ENCODE measurements around the gene CRYAA.
"Not testable (repeated sequence)": the region's sequence is repeated elsewhere in the genome, so short reads cannot be mapped to it uniquely, and the experiment has no call there.

CRYAA gene, protein sequence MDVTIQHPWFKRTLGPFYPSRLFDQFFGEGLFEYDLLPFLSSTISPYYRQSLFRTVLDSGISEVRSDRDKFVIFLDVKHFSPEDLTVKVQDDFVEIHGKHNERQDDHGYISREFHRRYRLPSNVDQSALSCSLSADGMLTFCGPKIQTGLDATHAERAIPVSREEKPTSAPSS

DNA sequence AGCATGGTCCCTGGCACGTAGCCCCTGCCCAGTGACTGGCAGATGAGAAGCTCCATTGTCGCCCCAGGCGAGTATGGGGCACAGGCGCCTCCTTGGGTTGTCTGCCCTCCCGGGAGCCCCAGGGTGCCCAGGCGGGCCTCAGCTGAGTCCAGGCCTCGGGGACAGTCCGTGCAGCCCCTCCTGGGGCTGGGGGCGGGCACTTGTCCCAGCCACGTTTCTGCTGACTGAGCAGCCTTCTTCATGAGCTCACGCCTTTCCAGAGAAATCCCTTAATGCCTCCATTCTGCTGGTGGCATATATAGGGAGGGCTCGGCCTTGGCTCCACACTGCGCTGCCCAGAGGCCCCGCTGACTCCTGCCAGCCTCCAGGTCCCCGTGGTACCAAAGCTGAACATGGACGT is at the start of gene CRYAA:
Gene CRYAA (plus strand): TSS at position 301 of the 400 bp plus-strand sequence. CDS start 92 bp downstream, at position 393.
- DNase-seq (ENCODE audit: low spot score in 2 of 2); H3K4me3 ChIP-seq; H3K27me3 ChIP-seq (ENCODE audit: low read depth); H3K36me3 ChIP-seq (replicated peaks); H3K9me3 ChIP-seq; H3K4me1 ChIP-seq; in situ Hi-C loops (cut with MboI; ENCODE audit: low sequenced_read_pairs): not testable (repeated sequence)

DNA sequence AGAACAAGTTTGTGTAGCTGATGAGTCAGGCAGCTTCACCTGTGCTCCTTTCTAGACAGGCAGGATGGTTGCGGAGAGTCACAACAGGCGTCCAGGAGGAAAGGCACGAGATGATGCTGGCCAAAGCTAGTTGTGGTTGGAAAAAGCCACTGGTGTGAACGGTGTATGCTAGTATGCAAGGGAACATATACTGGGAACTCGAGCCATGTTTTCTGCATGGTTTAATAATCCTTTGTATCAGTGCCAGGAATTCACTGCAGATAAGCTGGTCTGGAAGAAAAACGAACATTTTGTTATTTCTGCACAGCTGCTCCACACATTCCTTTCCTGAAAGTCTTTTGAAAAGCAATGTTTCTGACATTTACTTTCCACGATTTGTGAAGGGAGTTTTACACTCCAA is 38.7 kb upstream of the CRYAA start:
- H3K4me1 ChIP-seq; H3K9me3 ChIP-seq; in situ Hi-C loops (cut with MboI; ENCODE audit: low sequenced_read_pairs); DNase-seq (ENCODE audit: low spot score in 2 of 2); H3K27me3 ChIP-seq (ENCODE audit: low read depth); H3K36me3 ChIP-seq (replicated peaks); H3K4me3 ChIP-seq: not testable (repeated sequence)

DNA sequence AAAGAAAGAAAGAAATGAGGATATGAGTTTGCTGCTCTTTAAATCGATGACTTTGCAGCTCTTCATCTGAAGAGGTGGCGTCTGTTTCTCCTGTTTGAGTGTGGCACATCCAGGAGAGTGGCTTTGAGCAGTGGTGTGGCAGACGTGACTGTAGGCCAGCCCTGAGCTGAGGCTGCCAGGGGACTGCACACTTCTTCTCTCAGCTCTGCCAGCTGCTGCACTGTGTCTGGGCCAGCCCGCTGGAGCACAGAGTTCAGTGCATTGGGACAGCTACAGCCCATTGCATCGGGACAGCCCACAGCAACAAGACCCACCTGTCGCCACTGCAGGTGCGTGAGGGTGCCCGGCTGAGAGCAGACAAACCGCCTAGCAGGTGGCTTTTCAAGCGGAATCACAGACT is 34.3 kb upstream of the CRYAA start:
- H3K4me3 ChIP-seq; H3K27me3 ChIP-seq (ENCODE audit: low read depth); H3K4me1 ChIP-seq; DNase-seq (ENCODE audit: low spot score in 2 of 2); H3K9me3 ChIP-seq; in situ Hi-C loops (cut with MboI; ENCODE audit: low sequenced_read_pairs); H3K36me3 ChIP-seq (replicated peaks): not testable (repeated sequence)

- H3K27me3 ChIP-seq (ENCODE audit: low read depth); H3K4me3 ChIP-seq; in situ Hi-C loops (cut with MboI; ENCODE audit: low sequenced_read_pairs); H3K9me3 ChIP-seq; H3K36me3 ChIP-seq (replicated peaks); H3K4me1 ChIP-seq: not testable (repeated sequence)
- DNase-seq (ENCODE audit: low spot score in 2 of 2), result peak in 1 of 2 experiments; percentile 4
Observed at GRCh38 chr21:43138944-43139343, 29.9 kb upstream of the CRYAA start.

GRCh38 chr21:43141407-43141806 is 27.4 kb upstream of the CRYAA start:
- H3K36me3 ChIP-seq (replicated peaks); H3K4me3 ChIP-seq; in situ Hi-C loops (cut with MboI; ENCODE audit: low sequenced_read_pairs); H3K4me1 ChIP-seq; DNase-seq (ENCODE audit: low spot score in 2 of 2); H3K9me3 ChIP-seq; H3K27me3 ChIP-seq (ENCODE audit: low read depth): not testable (repeated sequence)

- H3K27me3 ChIP-seq (ENCODE audit: low read depth); H3K36me3 ChIP-seq (replicated peaks); DNase-seq (ENCODE audit: low spot score in 2 of 2); H3K4me1 ChIP-seq; H3K9me3 ChIP-seq; H3K4me3 ChIP-seq; in situ Hi-C loops (cut with MboI; ENCODE audit: low sequenced_read_pairs): not testable (repeated sequence)
Observed at GRCh38 chr21:43146637-43147036, 22.2 kb upstream of the CRYAA start.

GRCh38 chr21:43147999-43148398 is 20.8 kb upstream of the CRYAA start:
- H3K27me3 ChIP-seq (ENCODE audit: low read depth); in situ Hi-C loops (cut with MboI; ENCODE audit: low sequenced_read_pairs); H3K4me3 ChIP-seq; H3K4me1 ChIP-seq; H3K9me3 ChIP-seq; H3K36me3 ChIP-seq (replicated peaks); DNase-seq (ENCODE audit: low spot score in 2 of 2): not testable (repeated sequence)

GRCh38 chr21:43149344-43149743 is 19.5 kb upstream of the CRYAA start:
- in situ Hi-C loops (cut with MboI; ENCODE audit: low sequenced_read_pairs); H3K4me1 ChIP-seq; H3K36me3 ChIP-seq (replicated peaks); DNase-seq (ENCODE audit: low spot score in 2 of 2); H3K9me3 ChIP-seq; H3K4me3 ChIP-seq; H3K27me3 ChIP-seq (ENCODE audit: low read depth): not testable (repeated sequence)

DNA sequence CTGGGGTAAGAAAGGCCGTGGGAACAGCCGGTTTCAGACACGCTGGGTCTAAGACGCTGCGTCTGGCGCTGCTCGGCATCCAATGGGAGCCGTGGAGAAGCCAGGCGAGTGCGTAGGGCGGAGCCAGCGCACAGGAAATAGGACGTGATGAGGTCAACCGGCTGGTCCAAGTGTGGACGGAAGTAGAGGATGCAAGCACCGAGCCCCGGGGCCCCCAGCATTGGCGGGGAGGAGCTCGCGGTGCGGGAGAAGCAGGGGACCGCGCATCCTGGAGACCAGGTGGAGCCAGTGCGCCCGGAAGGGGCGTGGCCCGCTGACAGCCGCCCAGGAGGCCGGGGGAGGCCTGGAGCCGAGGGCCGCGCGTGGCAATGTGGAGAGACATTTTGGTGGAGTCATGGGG is 15.2 kb upstream of the CRYAA start:
- H3K4me1 ChIP-seq; in situ Hi-C loops (cut with MboI; ENCODE audit: low sequenced_read_pairs); H3K9me3 ChIP-seq; H3K36me3 ChIP-seq (replicated peaks); DNase-seq (ENCODE audit: low spot score in 2 of 2); H3K27me3 ChIP-seq (ENCODE audit: low read depth); H3K4me3 ChIP-seq: not testable (repeated sequence)

DNA sequence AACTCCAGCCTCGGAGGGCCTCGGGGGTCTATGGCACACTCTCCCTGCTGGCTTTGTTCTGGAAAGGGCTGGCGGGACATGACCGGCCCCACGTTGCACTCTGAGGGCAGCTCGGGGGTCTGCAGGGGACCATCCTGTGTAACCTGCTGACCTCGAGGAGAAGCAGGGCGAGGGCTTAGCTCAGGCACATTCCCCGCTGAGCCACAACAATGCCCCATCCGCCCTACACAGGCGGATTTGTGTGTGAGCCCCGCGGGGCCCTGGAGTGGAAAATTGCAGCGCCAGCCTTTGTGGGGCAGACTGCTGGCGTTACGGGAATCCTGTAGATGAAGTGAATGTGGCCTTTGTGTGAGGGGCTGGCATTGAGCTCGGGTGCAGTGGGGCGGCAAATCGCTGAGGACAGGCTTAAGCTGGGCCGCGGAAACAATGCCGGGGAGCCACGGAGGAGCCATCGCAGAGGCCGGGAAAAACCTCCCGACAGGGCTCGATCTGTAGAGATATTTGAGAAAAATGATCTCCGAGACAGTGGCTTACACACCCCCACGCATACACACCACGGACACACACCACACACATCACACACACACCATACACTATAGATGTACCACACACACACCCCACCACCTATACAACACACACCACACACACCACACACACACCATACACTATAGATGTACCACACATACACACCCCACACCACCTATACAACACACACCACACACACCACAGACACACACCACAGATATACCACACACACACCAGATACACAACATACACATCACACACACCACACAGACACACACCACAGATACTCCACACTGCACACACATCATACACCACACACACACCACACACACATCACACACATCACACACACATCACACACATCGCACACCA is 9.3 kb upstream of the CRYAA start:
- H3K36me3 ChIP-seq (replicated peaks); in situ Hi-C loops (cut with MboI; ENCODE audit: low sequenced_read_pairs); H3K4me1 ChIP-seq; H3K27me3 ChIP-seq (ENCODE audit: low read depth); H3K9me3 ChIP-seq; H3K4me3 ChIP-seq: not testable (repeated sequence)
- peak in 1 of 2 experiments; percentile 0 for DNase-seq (ENCODE audit: low spot score in 2 of 2)

- H3K4me1 ChIP-seq; H3K36me3 ChIP-seq (replicated peaks); DNase-seq (ENCODE audit: low spot score in 2 of 2); in situ Hi-C loops (cut with MboI; ENCODE audit: low sequenced_read_pairs); H3K27me3 ChIP-seq (ENCODE audit: low read depth); H3K4me3 ChIP-seq; H3K9me3 ChIP-seq: not testable (repeated sequence)
Observed at GRCh38 chr21:43161826-43162707, 6.7 kb upstream of the CRYAA start.

DNA sequence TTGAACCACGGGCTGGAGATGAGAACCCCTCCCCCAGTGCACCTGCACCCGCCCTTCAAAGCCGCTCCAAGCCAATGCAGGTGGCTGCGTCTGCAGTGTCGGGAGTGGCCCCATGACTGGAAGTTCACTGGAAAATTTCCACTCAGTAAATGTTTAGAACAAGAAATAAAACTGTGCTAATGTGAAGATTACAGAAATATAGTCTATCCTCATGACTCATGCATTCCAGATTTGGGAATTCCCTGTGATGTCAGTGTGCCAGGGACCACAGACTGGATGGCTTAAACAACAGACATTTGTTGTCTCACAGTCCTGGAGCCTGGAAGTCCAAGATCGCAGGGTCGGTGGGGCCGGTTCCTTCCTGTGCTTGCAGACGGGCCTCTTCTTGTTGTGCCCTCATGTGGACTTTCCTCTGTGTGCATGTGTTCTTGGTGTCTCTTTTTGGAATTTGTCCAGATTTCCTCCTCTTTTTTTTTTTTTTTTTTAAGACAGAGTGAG is 6.1 kb upstream of the CRYAA start:
- in situ Hi-C loops (cut with MboI; ENCODE audit: low sequenced_read_pairs); H3K4me1 ChIP-seq; H3K36me3 ChIP-seq (replicated peaks); H3K27me3 ChIP-seq (ENCODE audit: low read depth); H3K9me3 ChIP-seq; DNase-seq (ENCODE audit: low spot score in 2 of 2); H3K4me3 ChIP-seq: not testable (repeated sequence)

DNA sequence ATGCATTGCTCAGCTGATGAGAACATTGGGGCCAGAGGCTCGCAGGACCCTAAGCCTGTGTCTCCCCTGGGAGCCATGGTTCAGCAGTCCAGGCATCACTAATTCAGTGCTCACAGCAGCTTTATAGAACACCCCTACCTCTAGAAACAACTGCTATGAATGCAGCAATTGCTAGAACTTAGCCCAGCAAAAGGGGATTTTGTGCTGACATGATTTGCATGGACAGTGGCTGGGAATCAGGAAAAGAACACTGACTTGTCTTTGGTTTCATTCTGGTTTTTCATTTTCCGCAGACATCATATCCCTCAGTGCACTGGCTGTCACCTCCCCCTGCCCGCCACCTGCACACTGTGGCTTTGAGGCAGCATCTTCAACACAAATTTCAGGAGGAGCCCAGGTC is 4.0 kb upstream of the CRYAA start:
- H3K36me3 ChIP-seq (replicated peaks); H3K4me3 ChIP-seq; in situ Hi-C loops (cut with MboI; ENCODE audit: low sequenced_read_pairs); H3K27me3 ChIP-seq (ENCODE audit: low read depth); DNase-seq (ENCODE audit: low spot score in 2 of 2); H3K4me1 ChIP-seq; H3K9me3 ChIP-seq: not testable (repeated sequence)

DNA sequence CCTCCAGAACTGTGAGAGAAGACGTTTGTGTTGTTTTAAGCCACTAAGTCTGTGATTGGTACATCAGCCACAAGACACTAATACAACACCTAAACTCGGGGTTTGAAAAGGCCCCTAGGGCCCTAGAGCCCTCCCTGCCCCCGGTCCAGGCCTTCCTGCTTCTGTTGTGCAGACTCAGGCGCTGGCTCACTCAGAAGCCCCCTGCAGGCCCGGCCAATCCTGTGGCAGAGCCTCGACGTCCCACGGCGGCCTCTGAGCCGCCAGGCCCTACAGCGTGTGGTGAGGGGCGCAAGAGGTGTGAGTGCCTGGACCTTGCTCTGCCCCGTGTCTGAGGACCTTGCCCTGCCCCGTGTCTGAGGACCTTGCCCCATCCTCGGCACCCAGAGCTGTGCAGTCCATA is 3.1 kb upstream of the CRYAA start:
- H3K27me3 ChIP-seq (ENCODE audit: low read depth); H3K36me3 ChIP-seq (replicated peaks); H3K9me3 ChIP-seq; H3K4me1 ChIP-seq; in situ Hi-C loops (cut with MboI; ENCODE audit: low sequenced_read_pairs); DNase-seq (ENCODE audit: low spot score in 2 of 2); H3K4me3 ChIP-seq: not testable (repeated sequence)
